H9 (cell line): ENCODE data around the gene TRAK1. TPM values are rescaled to one million over a fixed set of nuclear protein-coding genes. Genes with fewer than 3 reads are reported as not detected.

ENCODE experiments used
- DNase-seq: peaks from one replicate; pipeline ENCODE4 v3.0.0-alpha.2; 2017
- H2AFZ ChIP-seq: one replicate; pipeline ENCODE4 v1.6.1; 2013; ENCODE audit warnings: mild to moderate bottlenecking, low read length, control low read depth, moderate library complexity
- H2AK5ac ChIP-seq: 2 replicates; pipeline ENCODE4 v1.6.1; 2013; ENCODE audit warnings: low read length, control low read depth, mixed read lengths; ENCODE audit not compliant: insufficient read length
- H2BK120ac ChIP-seq: one replicate; pipeline ENCODE4 v1.6.1; 2013; ENCODE audit warnings: low read depth, mild to moderate bottlenecking, low read length, control low read depth, inconsistent platforms; ENCODE audit not compliant: poor library complexity, severe bottlenecking
- H2BK12ac ChIP-seq: 2 replicates; pipeline ENCODE4 v1.6.1; 2013; ENCODE audit warnings: low read length, control low read depth, mixed read lengths, low read depth; ENCODE audit not compliant: insufficient read length
- H2BK15ac ChIP-seq: 2 replicates; pipeline ENCODE4 v1.6.1; 2013; ENCODE audit warnings: low read depth, low read length, control low read depth
- H2BK20ac ChIP-seq: one replicate; pipeline ENCODE4 v1.6.1; 2013; ENCODE audit warnings: low read depth, mild to moderate bottlenecking, low read length, control low read depth, inconsistent platforms; ENCODE audit not compliant: poor library complexity, severe bottlenecking
- H2BK5ac ChIP-seq: 2 replicates; pipeline ENCODE4 v1.6.1; 2013; ENCODE audit warnings: low read length, control low read depth, mixed read lengths; ENCODE audit not compliant: insufficient read length
- H3K14ac ChIP-seq: 2 replicates; pipeline ENCODE4 v1.6.1; 2013; ENCODE audit warnings: low read length, control low read depth; ENCODE audit not compliant: insufficient read depth
- H3K18ac ChIP-seq: 2 replicates; pipeline ENCODE4 v1.6.1; 2013; ENCODE audit warnings: low read depth, mild to moderate bottlenecking, mixed read lengths, low read length, control low read depth; ENCODE audit not compliant: insufficient read length
- H3K23ac ChIP-seq: 2 replicates; pipeline ENCODE4 v1.6.1; 2013; ENCODE audit warnings: low read length, control low read depth, mixed read lengths, low read depth; ENCODE audit not compliant: insufficient read length
- H3K23me2 ChIP-seq: 2 replicates; pipeline ENCODE4 v1.6.1; 2013; ENCODE audit warnings: low read depth, mild to moderate bottlenecking, mixed read lengths, low read length, control low read depth; ENCODE audit not compliant: insufficient read length, poor library complexity, severe bottlenecking
- H3K27ac ChIP-seq: 2 replicates; pipeline ENCODE4 v1.5.1; 2013; ENCODE audit warnings: low read length, control low read depth, mixed read lengths, low read depth; ENCODE audit not compliant: insufficient read length
- H3K27me3 ChIP-seq: 2 replicates; pipeline ENCODE4 v1.6.1; 2013; ENCODE audit warnings: low read length, control low read depth, inconsistent platforms; ENCODE audit not compliant: insufficient read depth
- H3K4ac ChIP-seq: 2 replicates; pipeline ENCODE4 v1.6.1; 2013; ENCODE audit warnings: low read depth, mild to moderate bottlenecking, control low read depth, inconsistent platforms, low read length, moderate library complexity
- H3K4me1 ChIP-seq: 2 replicates; pipeline ENCODE4 v1.6.1; 2013; ENCODE audit warnings: low read length, control low read depth, inconsistent platforms; ENCODE audit not compliant: insufficient read depth
- H3K4me2 ChIP-seq: 2 replicates; pipeline ENCODE4 v1.6.1; 2013; ENCODE audit warnings: low read length, control low read depth, mixed read lengths; ENCODE audit not compliant: insufficient read length, insufficient read depth
- H3K56ac ChIP-seq: 2 replicates; pipeline ENCODE4 v1.6.1; 2013; ENCODE audit warnings: low read depth, mild to moderate bottlenecking, mixed read lengths, low read length, control low read depth; ENCODE audit not compliant: insufficient read length
- H3K79me1 ChIP-seq: 2 replicates; pipeline ENCODE4 v1.6.1; 2013; ENCODE audit warnings: low read depth, mild to moderate bottlenecking, moderate library complexity, low read length, control low read depth, inconsistent platforms; ENCODE audit not compliant: insufficient read depth, poor library complexity, severe bottlenecking
- H3K79me2 ChIP-seq: 2 replicates; pipeline ENCODE4 v1.6.1; 2013; ENCODE audit warnings: low read length, control low read depth, inconsistent platforms; ENCODE audit not compliant: insufficient read depth
- H3K9ac ChIP-seq: 2 replicates; pipeline ENCODE4 v1.6.1; 2013; ENCODE audit warnings: low read length, control low read depth, mixed read lengths; ENCODE audit not compliant: insufficient read length; ENCODE audit errors: extremely low read depth
- H3K9me3 ChIP-seq: one replicate; pipeline ENCODE4 v1.6.1; 2013; ENCODE audit warnings: low read depth, low read length, inconsistent platforms; ENCODE audit not compliant: control insufficient read depth
- H3T11ph ChIP-seq: one replicate; pipeline ENCODE4 v1.6.1; 2013; ENCODE audit warnings: mild to moderate bottlenecking, low read length, control low read depth, inconsistent platforms
- H4K20me1 ChIP-seq: one replicate; pipeline ENCODE4 v1.6.1; 2013; ENCODE audit not compliant: control insufficient read depth, insufficient read length, insufficient read depth
- H4K5ac ChIP-seq: 2 replicates; pipeline ENCODE4 v1.6.1; 2013; ENCODE audit warnings: low read depth, mild to moderate bottlenecking, mixed read lengths, low read length, control low read depth; ENCODE audit not compliant: insufficient read length
- H4K8ac ChIP-seq: replicated peaks from 2 replicates; pipeline ENCODE4 v1.6.1; 2013; ENCODE audit warnings: low read length, control low read depth, mixed read lengths, low read depth; ENCODE audit not compliant: insufficient read length
- H4K91ac ChIP-seq: 2 replicates; pipeline ENCODE4 v1.6.1; 2013; ENCODE audit warnings: low read depth, mild to moderate bottlenecking, moderate library complexity, mixed read lengths, low read length, control low read depth; ENCODE audit not compliant: insufficient read length
- H3K27ac Mint-ChIP-seq, 3 experiments: 2 replicates in 2 of 3; 3 replicates in 1 of 3; pipeline ENCODE4 v1.8.0; 2020 to 2021; ENCODE audit warnings: mixed read lengths in 3 of 3, mild to moderate bottlenecking in 1 of 3, moderate library complexity in 1 of 3
- H3K27me3 Mint-ChIP-seq: 2 replicates; pipeline ENCODE4 v1.8.0; 2021; ENCODE audit warnings: low read depth, mild to moderate bottlenecking, moderate library complexity, mixed read lengths
- H3K36me3 Mint-ChIP-seq, 3 experiments: 2 replicates in 2 of 3; 3 replicates in 1 of 3; pipeline ENCODE4 v1.8.0; 2020 to 2021; ENCODE audit warnings: low read depth in 3 of 3, mixed read lengths in 3 of 3; ENCODE audit not compliant: insufficient read depth in 1 of 3
- H3K4me1 Mint-ChIP-seq, 2 experiments: 2 replicates each; pipeline ENCODE4 v1.8.0; 2020; ENCODE audit warnings: mixed read lengths in 2 of 2
- H3K4me3 Mint-ChIP-seq, 2 experiments: 2 replicates in 1 of 2; 3 replicates in 1 of 2; pipeline ENCODE4 v1.8.0; 2020 to 2021; ENCODE audit warnings: mild to moderate bottlenecking in 2 of 2, mixed read lengths in 2 of 2, moderate library complexity in 1 of 2
- H3K9me3 Mint-ChIP-seq, 2 experiments: 2 replicates in 1 of 2; 3 replicates in 1 of 2; pipeline ENCODE4 v1.8.0; 2020; ENCODE audit warnings: mild to moderate bottlenecking in 2 of 2, mixed read lengths in 2 of 2, moderate library complexity in 1 of 2
- CTCF ChIP-seq: fragments of 200-600 bp; sonication (generic); conservative IDR thresholded peaks from 3 replicates; pipeline ENCODE4 v1.8.0; 2021; ENCODE audit warnings: antibody characterized with exemption, mild to moderate bottlenecking
- WGBS: extraction: QIAGEN DNeasy Blood & Tissue Kit; methylation state at CpG from one replicate; pipeline ENCODE4 v1.1.7; 2013; ENCODE audit warnings: missing lambda C conversion rate, low lambda C conversion rate, mixed read lengths; ENCODE audit not compliant: insufficient read length; ENCODE audit errors: extremely low coverage; 5-methylcytosine and 5-hydroxymethylcytosine counted together
- total RNA-seq: library from RNA; stranded (reverse); gene quantifications from 2 replicates; pipeline ENCODE4 v1.2.1, GENCODE V29; 2021

TRAK1 gene
- total RNA-seq, 1 experiment from 2014 or later, result 34.2 TPM

DNA sequence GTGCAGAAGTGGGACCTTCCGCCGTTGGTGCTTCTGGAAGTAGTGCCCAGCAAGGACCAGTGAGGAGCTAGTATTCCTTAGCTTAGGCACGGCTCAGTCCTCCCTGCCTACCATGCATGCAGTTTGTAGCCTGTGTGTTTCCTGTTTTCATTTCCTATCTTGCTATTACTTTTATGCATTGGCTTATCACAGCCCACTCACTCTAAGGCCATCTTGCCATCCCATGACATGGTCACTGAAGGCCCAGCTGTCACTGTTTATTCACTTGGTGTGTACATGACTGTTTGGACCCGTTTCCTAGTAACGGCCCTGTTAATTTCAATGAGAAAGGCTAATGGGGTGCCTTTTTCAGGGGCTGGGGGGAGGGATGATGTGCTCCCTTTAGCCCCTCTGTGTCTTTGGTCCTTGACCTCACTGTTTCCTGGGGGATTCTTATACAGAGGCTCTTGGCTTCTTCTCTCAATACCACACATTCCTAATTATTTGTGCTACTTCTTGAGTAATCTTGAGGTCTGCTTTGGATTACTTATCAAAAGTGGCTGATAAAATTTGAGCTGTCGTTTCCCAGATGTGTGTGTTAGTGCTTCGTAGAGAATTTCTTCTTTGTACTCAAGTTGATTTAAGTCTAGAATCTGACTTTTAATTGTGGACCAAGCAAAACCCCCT is 24.5 kb upstream of the TRAK1 start:
- no peaks in the 10 kb centered on the region for H3K23me2 ChIP-seq
- no peak for TF ChIP-seq CTCF
- H3K56ac ChIP-seq, result no peak overlapping the region
- no peaks in the 10 kb centered on the region for H3K79me1 ChIP-seq
- peak overlapping the region; percentile 91 for H3T11ph ChIP-seq
- WGBS, result no CpG with 5 or more reads among the region's 7 CpGs
- no peaks in the 10 kb centered on the region; the same call in 1 of the 2 replicates for H3K79me2 ChIP-seq
- peak overlapping the region; percentile 42 to 93 (median 87) for H3K27ac Mint-ChIP-seq
- peak overlapping the region; percentile 99 for H2BK20ac ChIP-seq
- H3K18ac ChIP-seq, result peak overlapping the region; percentile 90
- no peak overlapping the region for H2BK15ac ChIP-seq
- H3K23ac ChIP-seq, result no peak overlapping the region
- H2BK120ac ChIP-seq, result peak overlapping the region; percentile 92
- peaks cover 3% of the 10 kb centered on the region for H4K20me1 ChIP-seq
- peak overlapping the region in 1 of 2 experiments; percentile 36; a peak in 1 of 5 replicates for H3K4me3 Mint-ChIP-seq
- H2BK5ac ChIP-seq, result peak overlapping the region; percentile 32
- H3K36me3 Mint-ChIP-seq, result no peaks in the 10 kb centered on the region
- peaks cover 5% of the 10 kb centered on the region; the same call in 1 of the 2 replicates for H3K4me1 ChIP-seq
- H3K9me3 Mint-ChIP-seq, result no peaks in the 10 kb centered on the region
- peak overlapping the region; percentile 100 for H4K91ac ChIP-seq
- peaks cover 40 to 48% of the 10 kb centered on the region in 2 experiments for H3K4me1 Mint-ChIP-seq
- peak overlapping the region; percentile 90 for H3K4ac ChIP-seq
- no peak overlapping the region for H3K9ac ChIP-seq
- peak overlapping the region; percentile 65 for H4K5ac ChIP-seq
- no peaks in the 10 kb centered on the region for H3K27me3 Mint-ChIP-seq
- no peak overlapping the region for H2AFZ ChIP-seq
- H3K14ac ChIP-seq, result peak overlapping the region; percentile 83
- peak overlapping the region; percentile 27 for H2BK12ac ChIP-seq
- peak overlapping the region; percentile 30 for H3K27ac ChIP-seq
- H3K4me2 ChIP-seq, result peak overlapping the region; percentile 17
- peak overlapping the region; percentile 0 for H2AK5ac ChIP-seq
- H3K9me3 ChIP-seq, result no peaks in the 10 kb centered on the region
- H3K27me3 ChIP-seq, result no peaks in the 10 kb centered on the region
- DNase-seq, result peak; percentile 69
- peak overlapping the region; percentile 63 for H4K8ac ChIP-seq
